OCI-LY7 (cell line): Measurements from ENCODE around the gene PHACTR3. TPM values are rescaled to one million over a fixed set of nuclear protein-coding genes. Genes with fewer than 3 reads are reported as not detected.

Experiments used
- BruUV-seq: library from RNA; stranded (reverse); fragments of 400-500 nt; replicated peaks from 2 replicates; lab custom pipeline; 2021; lab: Mats Ljungman, UMichigan
- CTCF ChIA-PET: fragments of 300-600 bp; sonication (Branson Sonifier 250); formaldehyde crosslinking; loops from one replicate; lab custom pipeline; 2022; ENCODE audit warnings: antibody characterized with exemption; ENCODE audit not compliant: unreplicated experiment; lab: Charles Lee
- POLR2A ChIA-PET: fragments of 300-600 bp; sonication (Branson Sonifier 250); formaldehyde crosslinking; loops from one replicate; lab custom pipeline; 2022; ENCODE audit warnings: antibody characterized with exemption; lab: Charles Lee
- DNase-seq: peaks from one replicate; pipeline ENCODE4 v3.0.0-alpha.2; 2015; ENCODE audit warnings: low spot score
- H2AFZ ChIP-seq: fragments of 200-600 bp; sonication (generic), shearing (Covaris generic); 2 replicates; pipeline ENCODE4 v1.6.1; 2014; ENCODE audit warnings: mild to moderate bottlenecking, antibody characterized with exemption, low read length, moderate library complexity
- H3K27ac ChIP-seq: fragments of 200-600 bp; sonication (generic); 2 replicates; pipeline ENCODE4 v1.5.1; 2014; ENCODE audit warnings: mixed run types, low read depth, mild to moderate bottlenecking, moderate library complexity, low read length, inconsistent platforms; ENCODE audit not compliant: poor library complexity, severe bottlenecking
- H3K36me3 ChIP-seq: fragments of 200-600 bp; sonication (generic); 2 replicates; pipeline ENCODE4 v1.6.1; 2014; ENCODE audit warnings: mild to moderate bottlenecking, antibody characterized with exemption, low read length, moderate library complexity, mixed read lengths; ENCODE audit not compliant: insufficient read depth
- H3K4me1 ChIP-seq: fragments of 200-600 bp; sonication (generic); 2 replicates; pipeline ENCODE4 v1.5.1; 2014; ENCODE audit warnings: mild to moderate bottlenecking, low read length; ENCODE audit not compliant: insufficient read depth, poor library complexity, severe bottlenecking
- H3K4me2 ChIP-seq: fragments of 200-600 bp; sonication (generic); 2 replicates; pipeline ENCODE4 v1.6.1; 2014; ENCODE audit warnings: mild to moderate bottlenecking, low read length
- H3K4me3 ChIP-seq: fragments of 200-600 bp; sonication (generic); 2 replicates; pipeline ENCODE4 v1.5.1; 2014; ENCODE audit warnings: mild to moderate bottlenecking, low read depth, low read length; ENCODE audit not compliant: poor library complexity, severe bottlenecking
- H3K79me2 ChIP-seq: fragments of 200-600 bp; sonication (generic); 2 replicates; pipeline ENCODE4 v1.6.1; 2016; ENCODE audit warnings: low read depth, mild to moderate bottlenecking, low read length, moderate library complexity, mixed read lengths; ENCODE audit not compliant: insufficient read depth
- H3K9me2 ChIP-seq: fragments of 200-600 bp; sonication (generic); 2 replicates; pipeline ENCODE4 v1.6.1; 2016; ENCODE audit warnings: mild to moderate bottlenecking, low read length, mixed read lengths; ENCODE audit not compliant: insufficient read depth
- H3K9me3 ChIP-seq: fragments of 200-600 bp; sonication (generic); 2 replicates; pipeline ENCODE4 v1.6.1; 2014; ENCODE audit warnings: mild to moderate bottlenecking, mixed run types, low read length, mixed read lengths
- H4K20me1 ChIP-seq: fragments of 200-600 bp; sonication (generic); 2 replicates; pipeline ENCODE4 v1.6.1; 2014; ENCODE audit warnings: mild to moderate bottlenecking, antibody characterized with exemption, low read length, moderate library complexity, mixed read lengths; ENCODE audit not compliant: insufficient read depth
- CTCF ChIP-seq: fragments of 200-600 bp; sonication (generic); conservative IDR thresholded peaks from 2 replicates; pipeline ENCODE4 v1.5.1; 2014; ENCODE audit warnings: mild to moderate bottlenecking, antibody characterized with exemption, low read length, moderate library complexity, mixed read lengths
- EZH2phosphoT487 ChIP-seq: fragments of 200-600 bp; sonication (generic); IDR thresholded peaks from 2 replicates; pipeline ENCODE4 v1.6.1; 2018; ENCODE audit warnings: low read depth, borderline replicate concordance, mild to moderate bottlenecking, mixed run types, antibody characterized with exemption, low read length, moderate library complexity, mixed read lengths
- intact Hi-C: fragments of 100-400 bp; cut with micrococcal nuclease; formaldehyde crosslinking; loops from one replicate; pipeline ENCODE4 v1.10.0; 2022; ENCODE audit not compliant: unreplicated experiment
- total RNA-seq, 2 experiments: library from RNA; depleted of rRNA in 1 of 2; stranded (reverse); fragments of >200 nt in 1 of 2; shearing (Covaris generic) in 1 of 2; gene quantifications; 2 replicates each; pipeline ENCODE4 v1.2.3, GENCODE V29; 2014 to 2022

The PHACTR3 gene
- total RNA-seq, 2 experiments from 2014 or later: 0.32 TPM; not detected in 1

GRCh38 chr20:59580991-59581401 lies 23.3 kb upstream of the PHACTR3 start:
- TF ChIP-seq EZH2phosphoT487 (no peak), CTCF (no peak)

GRCh38 chr20:59581993-59582679 lies 22.2 kb upstream of the PHACTR3 start:
- Histone ChIP-seq H2AFZ (no peak overlapping the region), H3K4me1 (no peaks in the 10 kb centered on the region), H4K20me1 (no peaks in the 10 kb centered on the region), H3K4me2 (no peak overlapping the region), H3K27ac (no peak overlapping the region), H3K79me2 (no peaks in the 10 kb centered on the region), H3K4me3 (no peak overlapping the region), H3K9me2 (no peaks in the 10 kb centered on the region), H3K36me3 (no peaks in the 10 kb centered on the region), H3K9me3 (no peaks in the 10 kb centered on the region)
- BruUV-seq: no TSS peak
- ChIA-PET POLR2A (no interaction called here), CTCF (no interaction called here)
- TF ChIP-seq EZH2phosphoT487 (no peak), CTCF (no peak)
- intact Hi-C loops: no loop called here
- no peak for DNase-seq

More at GRCh38 chr20:59580991-59581401, 23.3 kb upstream of the PHACTR3 start:
- intact Hi-C loops: no loop called here
- Histone ChIP-seq H3K79me2 (no peaks in the 10 kb centered on the region), H3K27ac (no peak overlapping the region), H3K36me3 (no peaks in the 10 kb centered on the region), H3K4me3 (no peak overlapping the region), H3K9me3 (no peaks in the 10 kb centered on the region), H2AFZ (no peak overlapping the region), H3K4me2 (no peak overlapping the region), H3K9me2 (no peaks in the 10 kb centered on the region), H3K4me1 (no peaks in the 10 kb centered on the region), H4K20me1 (no peaks in the 10 kb centered on the region)
- DNase-seq: no peak
- ChIA-PET POLR2A (no interaction called here), CTCF (no interaction called here)
- no TSS peak for BruUV-seq
